Smooth muscle cell (in vitro differentiated cells): ENCODE data around the gene IFNL2. TPM values are rescaled to one million over a fixed set of nuclear protein-coding genes. Genes with fewer than 3 reads are reported as not detected.
"Not testable (repeated sequence)": the region's sequence is repeated elsewhere in the genome, so short reads cannot be mapped to it uniquely, and the experiment has no call there.

Experiments
- DNase-seq: peaks from one replicate; lab custom pipeline; 2025; ENCODE audit not compliant: unreplicated experiment; lab: John Stamatoyannopoulos, UW
- H2AFZ ChIP-seq: fragments of 200-600 bp; sonication (generic); 2 replicates; pipeline ENCODE4 v1.6.0; 2016; ENCODE audit warnings: antibody characterized with exemption, low read depth, mild to moderate bottlenecking
- H3F3A ChIP-seq: fragments of 200-600 bp; sonication (generic); 2 replicates; pipeline ENCODE4 v1.6.0; 2017; ENCODE audit warnings: antibody characterized with exemption, low read depth
- H3K27ac ChIP-seq: fragments of 200-600 bp; sonication (generic); 2 replicates; pipeline ENCODE4 v1.5.1; 2016; ENCODE audit warnings: low read depth, mild to moderate bottlenecking
- H3K27me3 ChIP-seq: fragments of 200-600 bp; sonication (generic); 2 replicates; pipeline ENCODE4 v1.6.1; 2016; ENCODE audit warnings: low read depth, mild to moderate bottlenecking
- H3K36me3 ChIP-seq: fragments of 200-600 bp; sonication (generic); 2 replicates; pipeline ENCODE4 v1.5.1; 2016; ENCODE audit warnings: low read depth
- H3K4me1 ChIP-seq: fragments of 200-600 bp; sonication (generic); 2 replicates; pipeline ENCODE4 v1.5.1; 2016; ENCODE audit warnings: low read depth
- H3K4me2 ChIP-seq: fragments of 200-600 bp; sonication (generic); 2 replicates; pipeline ENCODE4 v1.6.0; 2016; ENCODE audit warnings: mild to moderate bottlenecking
- H3K4me3 ChIP-seq: fragments of 200-600 bp; sonication (generic); 2 replicates; pipeline ENCODE4 v1.5.1; 2016; ENCODE audit warnings: mild to moderate bottlenecking
- H3K79me2 ChIP-seq: fragments of 200-600 bp; sonication (generic); 2 replicates; pipeline ENCODE4 v1.6.0; 2016; ENCODE audit warnings: low read depth, mild to moderate bottlenecking
- H3K9ac ChIP-seq: fragments of 200-600 bp; sonication (generic); 2 replicates; pipeline ENCODE4 v1.6.0; 2016; ENCODE audit warnings: low read depth
- H3K9me3 ChIP-seq: fragments of 200-600 bp; sonication (generic); replicated peaks from 2 replicates; pipeline ENCODE4 v1.5.1; 2016; ENCODE audit warnings: low read depth
- H4K20me1 ChIP-seq: fragments of 200-600 bp; sonication (generic); 2 replicates; pipeline ENCODE4 v1.6.0; 2016; ENCODE audit warnings: low read depth
- CTCF ChIP-seq: fragments of 200-600 bp; sonication (generic); IDR thresholded peaks from 2 replicates; pipeline ENCODE4 v1.5.1; 2017; ENCODE audit warnings: borderline replicate concordance, mild to moderate bottlenecking, antibody characterized with exemption; ENCODE audit not compliant: insufficient read depth, poor library complexity, severe bottlenecking
- WGBS: methylation state at CpG from one replicate; pipeline ENCODE4 v1.1.7; 2016; ENCODE audit warnings: low lambda C conversion rate; 5-methylcytosine and 5-hydroxymethylcytosine counted together
- polyA plus RNA-seq: library from polyadenylated mRNA; unstranded; fragments of >200 nt; fragmentation: Nextera tagmentation; extraction: Ambion mirVana; gene quantifications from 2 replicates; pipeline ENCODE4 v1.2.1, GENCODE V29; 2016
- total RNA-seq: library from RNA; depleted of rRNA; stranded (reverse); fragments of >200 nt; gene quantifications from 2 replicates; pipeline ENCODE4 v1.2.3, GENCODE V29; 2014

The IFNL2 gene
- not detected in 2 replicates for total RNA-seq
- not detected in 2 replicates for polyA plus RNA-seq

- not testable (repeated sequence) for H3K9me3 ChIP-seq, H3K27ac ChIP-seq, H3K36me3 ChIP-seq, H3K4me2 ChIP-seq, H3K4me3 ChIP-seq, H3F3A ChIP-seq, H2AFZ ChIP-seq, DNase-seq, H3K4me1 ChIP-seq, H3K9ac ChIP-seq, H3K79me2 ChIP-seq, H4K20me1 ChIP-seq
- peaks cover 61% of the 10 kb centered on the region for H3K27me3 ChIP-seq
- WGBS: no CpG with 5 or more reads among the region's 1 CpG
Observed at GRCh38 chr19:39268085-39268484, at the start of gene IFNL2. Gene IFNL2 (plus strand): TSS chr19:39268396. CDS start chr19:39268569, 173 bp downstream.

DNA sequence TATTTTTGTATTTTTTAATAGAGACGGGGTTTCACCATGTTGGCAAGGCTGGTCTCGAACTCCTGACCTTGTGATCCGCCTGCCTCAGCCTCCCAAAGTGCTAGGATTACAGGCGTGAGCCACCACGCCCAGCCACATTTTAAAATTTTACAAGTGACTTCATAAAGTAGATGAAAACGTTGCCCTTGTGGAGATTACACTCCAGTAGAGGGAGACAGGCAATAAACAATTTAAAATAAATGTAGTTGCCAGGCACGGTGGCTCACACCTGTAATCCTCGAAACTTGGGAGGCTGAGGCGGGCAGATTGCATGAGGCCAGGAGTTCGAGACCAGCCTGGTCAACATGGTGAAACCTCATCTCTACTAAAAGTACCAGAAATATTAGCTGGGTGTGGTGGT, 49.1 kb upstream of the IFNL2 start:
- H3K79me2 ChIP-seq, DNase-seq, H2AFZ ChIP-seq, H3F3A ChIP-seq, H3K4me3 ChIP-seq, H3K9me3 ChIP-seq, H3K36me3 ChIP-seq, H3K4me1 ChIP-seq, H3K9ac ChIP-seq, H3K27me3 ChIP-seq, H3K4me2 ChIP-seq, H3K27ac ChIP-seq, H4K20me1 ChIP-seq: not testable (repeated sequence)
- WGBS: 77% methylated on average over 10 of the region's 10 CpGs

DNA sequence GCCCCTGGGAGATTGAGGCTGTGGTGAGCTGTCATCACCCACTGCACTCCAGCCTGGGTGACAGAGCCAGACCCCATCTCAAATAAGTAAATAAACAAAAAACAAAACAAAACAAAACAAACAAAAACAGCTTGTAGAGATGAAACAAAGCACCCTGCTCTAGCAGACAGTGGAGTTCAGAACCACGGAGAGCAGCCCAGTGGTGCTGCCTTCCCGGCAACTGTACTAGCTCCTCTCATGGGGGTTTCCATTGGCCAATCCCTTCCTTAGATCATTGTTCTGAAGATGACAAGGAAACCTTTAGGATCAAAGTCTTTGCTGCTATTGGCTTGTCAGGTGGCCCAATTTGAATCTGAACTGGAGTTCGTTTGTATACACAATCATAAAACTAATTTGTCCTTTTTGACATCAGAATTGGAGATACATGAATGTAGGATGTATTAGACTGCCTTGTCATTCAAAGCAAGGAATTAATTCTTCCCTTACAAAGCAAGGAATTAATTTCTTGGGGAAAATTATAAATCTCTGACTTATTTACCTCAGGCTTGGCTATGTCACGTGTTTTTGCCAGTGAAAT, 44.4 kb upstream of the IFNL2 start:
- H3K4me2 ChIP-seq: no peak overlapping the region
- H2AFZ ChIP-seq: no peak overlapping the region
- H3K9ac ChIP-seq: no peak overlapping the region
- no peak overlapping the region for H3K27ac ChIP-seq
- H3F3A ChIP-seq: no peaks in the 10 kb centered on the region
- H3K4me3 ChIP-seq: no peak overlapping the region
- no peaks in the 10 kb centered on the region for H3K36me3 ChIP-seq
- no peaks in the 10 kb centered on the region for H4K20me1 ChIP-seq
- no peaks in the 10 kb centered on the region for H3K9me3 ChIP-seq
- H3K4me1 ChIP-seq: no peaks in the 10 kb centered on the region
- H3K27me3 ChIP-seq: no peaks in the 10 kb centered on the region
- TF ChIP-seq CTCF: no peak
- H3K79me2 ChIP-seq: no peaks in the 10 kb centered on the region
- DNase-seq: no peak
- WGBS: 31% methylated on average over 4 of the region's 4 CpGs

- no peak for DNase-seq
- 33% methylated on average over 3 of the region's 3 CpGs for WGBS
- H3K4me1 ChIP-seq: no peaks in the 10 kb centered on the region
Observed at GRCh38 chr19:39224910-39225309, 43.3 kb upstream of the IFNL2 start.

More at GRCh38 chr19:39224910-39225309, 43.3 kb upstream of the IFNL2 start:
- Histone ChIP-seq H4K20me1 (no peaks in the 10 kb centered on the region), H3K9me3 (no peaks in the 10 kb centered on the region), H3K9ac (no peak overlapping the region), H3K79me2 (no peaks in the 10 kb centered on the region), H3K4me2 (no peak overlapping the region), H3K36me3 (no peaks in the 10 kb centered on the region), H3K27me3 (peaks cover 6% of the 10 kb centered on the region), H3K27ac (no peak overlapping the region), H3K4me3 (no peak overlapping the region), H2AFZ (no peak overlapping the region), H3F3A (no peaks in the 10 kb centered on the region)
- TF ChIP-seq CTCF: no peak
